K562 (cell line): ENCODE measurements around the gene COQ8B. TPM values are rescaled to one million over a fixed set of nuclear protein-coding genes. Genes with fewer than 3 reads are reported as not detected.

Source experiments
- HMG20A ChIP-seq: fragments of 450-650 bp; formaldehyde crosslinking; conservative IDR thresholded peaks from 2 replicates; pipeline ENCODE4 v1.4.0; 2020; ENCODE audit warnings: mild to moderate bottlenecking, mixed read lengths
- JUN ChIP-seq, 2 experiments: sonication (generic) in 1 of 2; formaldehyde crosslinking in 1 of 2; IDR thresholded peaks; 2 replicates each; pipeline versions ENCODE4 v1.6.1 to v1.8.0; 2012 to 2022; ENCODE audit warnings: borderline replicate concordance in 2 of 2, mild to moderate bottlenecking in 2 of 2, improper control_type of control experiment in 1 of 2, low read depth in 1 of 2, low read length in 1 of 2, missing genetic modification reagents in 1 of 2
- NCOA2 ChIP-seq, 2 experiments: fragments of 450-650 bp; IDR thresholded peaks; 2 replicates each; pipeline ENCODE4 v1.6.1; 2018; ENCODE audit warnings: mild to moderate bottlenecking in 2 of 2, moderate library complexity in 1 of 2; ENCODE audit not compliant: partially characterized antibody in 2 of 2
- RCOR1 ChIP-seq, 2 experiments: IDR thresholded peaks; 2 replicates each; pipeline ENCODE4 v1.6.1; 2012; ENCODE audit warnings: low read depth in 2 of 2, low read length in 2 of 2, borderline replicate concordance in 1 of 2, improper control_type of control experiment in 1 of 2
- RNF219 ChIP-seq: fragments of 250-450 bp; sonication (Bioruptor Pico); IDR thresholded peaks from 2 replicates; pipeline ENCODE4 v1.5.0; 2022; ENCODE audit warnings: mild to moderate bottlenecking
- TEAD4 ChIP-seq, 2 experiments: sonication (generic) in 1 of 2; formaldehyde crosslinking in 1 of 2; IDR thresholded peaks; 2 replicates each; pipeline versions ENCODE4 v1.6.1 to v1.8.0; 2012 to 2022; ENCODE audit warnings: borderline replicate concordance in 1 of 2, inconsistent platforms in 1 of 2, low read length in 1 of 2, mild to moderate bottlenecking in 1 of 2, missing genetic modification reagents in 1 of 2
- VEZF1 ChIP-seq: fragments of 200-800 bp; sonication (Bioruptor generic); IDR thresholded peaks from 2 replicates; pipeline ENCODE4 v1.6.1; 2017; ENCODE audit warnings: missing genetic modification characterization, missing compliant biosample characterization
- ZNF561 ChIP-seq: fragments of 450-650 bp; formaldehyde crosslinking; conservative IDR thresholded peaks from 2 replicates; pipeline ENCODE4 v1.4.0; 2020; ENCODE audit warnings: mild to moderate bottlenecking, moderate library complexity
- polyA plus RNA-seq, 8 experiments: library from polyadenylated mRNA; depleted of rRNA in 4 of 8; stranded (reverse) in 5 of 8; unstranded in 3 of 8; fragments of >200 nt; fragmentation: Nextera tagmentation in 2 of 8; fragmentation: Illumina TruSeq in 1 of 8; extraction: Ambion mirVana in 2 of 8; extraction: Trizol in 1 of 8; gene quantifications; 2 replicates each; pipeline versions ENCODE4 v1.2.1 to v1.2.3, GENCODE V29; 2011 to 2014; ENCODE audit warnings: inconsistent platforms in 1 of 8, missing spikeins in 1 of 8
- total RNA-seq, 7 experiments: library from RNA; depleted of rRNA in 6 of 7; stranded (reverse); fragments of >200 nt in 6 of 7; fragmentation: Illumina TruSeq in 2 of 7; extraction: Trizol in 2 of 7; gene quantifications; 2 replicates each; pipeline versions ENCODE4 v1.2.1 to v1.2.3, GENCODE V29; 2011 to 2021; ENCODE audit warnings: low replicate concordance in 1 of 7
- TF ChIP-seq, protein P1 (sequence below): fragments of 250-450 bp; sonication (Bioruptor Pico); IDR thresholded peaks from 2 replicates; pipeline ENCODE4 v1.8.0; 2021; ENCODE audit warnings: moderate library complexity, mild to moderate bottlenecking, inconsistent platforms
- TF ChIP-seq, protein P2 (sequence below), 2 experiments: fragments of 150-350 bp in 1 of 2; IDR thresholded peaks; 2 replicates each; pipeline ENCODE4 v1.6.1; 2012 to 2016; ENCODE audit warnings: low read depth in 2 of 2, low read length in 2 of 2, mild to moderate bottlenecking in 1 of 2, moderate library complexity in 1 of 2
- TF ChIP-seq, protein P3 (sequence below): fragments of 150-350 bp; conservative IDR thresholded peaks from 2 replicates; pipeline ENCODE4 v1.6.1; 2014; ENCODE audit warnings: low read length

Gene COQ8B
- total and polyA plus RNA-seq, 9 of the 15 experiments (the other 6 are each of a cell fraction or from before 2014, with no cell fraction given) = 0.41 to 32.3 (median 12.9) TPM

DNA sequence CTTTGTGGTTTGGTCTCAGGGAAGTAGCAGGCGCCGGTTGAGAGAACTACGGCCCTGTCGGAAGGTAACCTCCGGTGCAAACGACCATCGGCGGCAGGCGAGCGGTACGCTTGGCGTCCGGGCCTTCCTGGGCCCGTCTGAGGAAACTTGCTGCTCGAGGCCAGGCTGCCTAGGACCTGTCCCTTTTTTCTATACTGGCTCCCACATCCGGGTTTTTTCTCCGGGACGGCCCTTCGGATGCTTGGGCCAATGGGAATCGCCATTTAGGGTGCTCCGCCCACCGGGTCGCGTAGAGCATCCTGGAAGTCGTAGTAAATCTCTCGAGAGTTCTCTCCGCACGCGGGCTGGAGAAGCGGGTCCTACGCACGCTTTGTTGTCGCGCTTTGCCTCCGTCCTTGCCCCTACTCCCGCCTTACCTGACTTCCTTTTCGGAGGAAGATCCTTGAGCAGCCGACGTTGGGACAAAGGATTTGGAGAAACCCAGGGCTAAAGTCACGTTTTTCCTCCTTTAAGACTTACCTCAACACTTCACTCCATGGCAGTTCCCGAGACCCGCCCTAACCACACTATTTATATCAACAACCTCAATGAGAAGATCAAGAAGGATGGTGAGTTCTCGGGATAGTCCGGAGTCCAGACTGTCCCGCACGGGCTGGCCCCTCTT lies 34.3 kb upstream of the COQ8B start, which contains the start of gene SNRPA (continued):
- TF ChIP-seq ZNF561 (CRISPR knock-in tag) = no peak
- no peak for TF ChIP-seq HMG20A (CRISPR knock-in tag)
- no peak for TF ChIP-seq VEZF1
- TF ChIP-seq, protein P1, sequence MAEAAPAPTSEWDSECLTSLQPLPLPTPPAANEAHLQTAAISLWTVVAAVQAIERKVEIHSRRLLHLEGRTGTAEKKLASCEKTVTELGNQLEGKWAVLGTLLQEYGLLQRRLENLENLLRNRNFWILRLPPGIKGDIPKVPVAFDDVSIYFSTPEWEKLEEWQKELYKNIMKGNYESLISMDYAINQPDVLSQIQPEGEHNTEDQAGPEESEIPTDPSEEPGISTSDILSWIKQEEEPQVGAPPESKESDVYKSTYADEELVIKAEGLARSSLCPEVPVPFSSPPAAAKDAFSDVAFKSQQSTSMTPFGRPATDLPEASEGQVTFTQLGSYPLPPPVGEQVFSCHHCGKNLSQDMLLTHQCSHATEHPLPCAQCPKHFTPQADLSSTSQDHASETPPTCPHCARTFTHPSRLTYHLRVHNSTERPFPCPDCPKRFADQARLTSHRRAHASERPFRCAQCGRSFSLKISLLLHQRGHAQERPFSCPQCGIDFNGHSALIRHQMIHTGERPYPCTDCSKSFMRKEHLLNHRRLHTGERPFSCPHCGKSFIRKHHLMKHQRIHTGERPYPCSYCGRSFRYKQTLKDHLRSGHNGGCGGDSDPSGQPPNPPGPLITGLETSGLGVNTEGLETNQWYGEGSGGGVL = no peak
- TF ChIP-seq, protein P2, sequence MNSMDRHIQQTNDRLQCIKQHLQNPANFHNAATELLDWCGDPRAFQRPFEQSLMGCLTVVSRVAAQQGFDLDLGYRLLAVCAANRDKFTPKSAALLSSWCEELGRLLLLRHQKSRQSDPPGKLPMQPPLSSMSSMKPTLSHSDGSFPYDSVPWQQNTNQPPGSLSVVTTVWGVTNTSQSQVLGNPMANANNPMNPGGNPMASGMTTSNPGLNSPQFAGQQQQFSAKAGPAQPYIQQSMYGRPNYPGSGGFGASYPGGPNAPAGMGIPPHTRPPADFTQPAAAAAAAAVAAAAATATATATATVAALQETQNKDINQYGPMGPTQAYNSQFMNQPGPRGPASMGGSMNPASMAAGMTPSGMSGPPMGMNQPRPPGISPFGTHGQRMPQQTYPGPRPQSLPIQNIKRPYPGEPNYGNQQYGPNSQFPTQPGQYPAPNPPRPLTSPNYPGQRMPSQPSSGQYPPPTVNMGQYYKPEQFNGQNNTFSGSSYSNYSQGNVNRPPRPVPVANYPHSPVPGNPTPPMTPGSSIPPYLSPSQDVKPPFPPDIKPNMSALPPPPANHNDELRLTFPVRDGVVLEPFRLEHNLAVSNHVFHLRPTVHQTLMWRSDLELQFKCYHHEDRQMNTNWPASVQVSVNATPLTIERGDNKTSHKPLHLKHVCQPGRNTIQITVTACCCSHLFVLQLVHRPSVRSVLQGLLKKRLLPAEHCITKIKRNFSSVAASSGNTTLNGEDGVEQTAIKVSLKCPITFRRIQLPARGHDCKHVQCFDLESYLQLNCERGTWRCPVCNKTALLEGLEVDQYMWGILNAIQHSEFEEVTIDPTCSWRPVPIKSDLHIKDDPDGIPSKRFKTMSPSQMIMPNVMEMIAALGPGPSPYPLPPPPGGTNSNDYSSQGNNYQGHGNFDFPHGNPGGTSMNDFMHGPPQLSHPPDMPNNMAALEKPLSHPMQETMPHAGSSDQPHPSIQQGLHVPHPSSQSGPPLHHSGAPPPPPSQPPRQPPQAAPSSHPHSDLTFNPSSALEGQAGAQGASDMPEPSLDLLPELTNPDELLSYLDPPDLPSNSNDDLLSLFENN (IDR thresholded peaks at IDR 0.05; ENCODE audit: low read depth in 2 of 2, low read length in 2 of 2) = no peak
- TF ChIP-seq, protein P3, sequence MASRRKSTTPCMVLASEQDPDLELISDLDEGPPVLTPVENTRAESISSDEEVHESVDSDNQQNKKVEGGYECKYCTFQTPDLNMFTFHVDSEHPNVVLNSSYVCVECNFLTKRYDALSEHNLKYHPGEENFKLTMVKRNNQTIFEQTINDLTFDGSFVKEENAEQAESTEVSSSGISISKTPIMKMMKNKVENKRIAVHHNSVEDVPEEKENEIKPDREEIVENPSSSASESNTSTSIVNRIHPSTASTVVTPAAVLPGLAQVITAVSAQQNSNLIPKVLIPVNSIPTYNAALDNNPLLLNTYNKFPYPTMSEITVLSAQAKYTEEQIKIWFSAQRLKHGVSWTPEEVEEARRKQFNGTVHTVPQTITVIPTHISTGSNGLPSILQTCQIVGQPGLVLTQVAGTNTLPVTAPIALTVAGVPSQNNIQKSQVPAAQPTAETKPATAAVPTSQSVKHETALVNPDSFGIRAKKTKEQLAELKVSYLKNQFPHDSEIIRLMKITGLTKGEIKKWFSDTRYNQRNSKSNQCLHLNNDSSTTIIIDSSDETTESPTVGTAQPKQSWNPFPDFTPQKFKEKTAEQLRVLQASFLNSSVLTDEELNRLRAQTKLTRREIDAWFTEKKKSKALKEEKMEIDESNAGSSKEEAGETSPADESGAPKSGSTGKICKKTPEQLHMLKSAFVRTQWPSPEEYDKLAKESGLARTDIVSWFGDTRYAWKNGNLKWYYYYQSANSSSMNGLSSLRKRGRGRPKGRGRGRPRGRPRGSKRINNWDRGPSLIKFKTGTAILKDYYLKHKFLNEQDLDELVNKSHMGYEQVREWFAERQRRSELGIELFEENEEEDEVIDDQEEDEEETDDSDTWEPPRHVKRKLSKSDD = no peak
- no peak for TF ChIP-seq RNF219 (CRISPR knock-in tag)
- no peak for TF ChIP-seq NCOA2 (IDR thresholded peaks at IDR 0.05; ENCODE audit: partially characterized antibody in 2 of 2)
- no peak for TF ChIP-seq RCOR1 (IDR thresholded peaks at IDR 0.05; ENCODE audit: borderline replicate concordance in 1 of 2, low read depth in 2 of 2, low read length in 2 of 2)
- TF ChIP-seq TEAD4 (IDR thresholded peaks at IDR 0.05; ENCODE audit: low read length) = no peak; the same call in 1 of the 2 replicates
- TF ChIP-seq TEAD4 (CRISPR knock-in tag; IDR thresholded peaks at IDR 0.05; ENCODE audit: borderline replicate concordance) = no peak
- no peak for TF ChIP-seq JUN (IDR thresholded peaks at IDR 0.05; ENCODE audit: borderline replicate concordance, low read depth, low read length)
- TF ChIP-seq JUN (CRISPR knock-in tag; IDR thresholded peaks at IDR 0.05; ENCODE audit: borderline replicate concordance) = no peak
